Measurements from ENCODE around the gene ERFE.
A peak's percentile ranks its signal among the peaks of the same experiment; 100 is the strongest.

The ERFE gene

DNA sequence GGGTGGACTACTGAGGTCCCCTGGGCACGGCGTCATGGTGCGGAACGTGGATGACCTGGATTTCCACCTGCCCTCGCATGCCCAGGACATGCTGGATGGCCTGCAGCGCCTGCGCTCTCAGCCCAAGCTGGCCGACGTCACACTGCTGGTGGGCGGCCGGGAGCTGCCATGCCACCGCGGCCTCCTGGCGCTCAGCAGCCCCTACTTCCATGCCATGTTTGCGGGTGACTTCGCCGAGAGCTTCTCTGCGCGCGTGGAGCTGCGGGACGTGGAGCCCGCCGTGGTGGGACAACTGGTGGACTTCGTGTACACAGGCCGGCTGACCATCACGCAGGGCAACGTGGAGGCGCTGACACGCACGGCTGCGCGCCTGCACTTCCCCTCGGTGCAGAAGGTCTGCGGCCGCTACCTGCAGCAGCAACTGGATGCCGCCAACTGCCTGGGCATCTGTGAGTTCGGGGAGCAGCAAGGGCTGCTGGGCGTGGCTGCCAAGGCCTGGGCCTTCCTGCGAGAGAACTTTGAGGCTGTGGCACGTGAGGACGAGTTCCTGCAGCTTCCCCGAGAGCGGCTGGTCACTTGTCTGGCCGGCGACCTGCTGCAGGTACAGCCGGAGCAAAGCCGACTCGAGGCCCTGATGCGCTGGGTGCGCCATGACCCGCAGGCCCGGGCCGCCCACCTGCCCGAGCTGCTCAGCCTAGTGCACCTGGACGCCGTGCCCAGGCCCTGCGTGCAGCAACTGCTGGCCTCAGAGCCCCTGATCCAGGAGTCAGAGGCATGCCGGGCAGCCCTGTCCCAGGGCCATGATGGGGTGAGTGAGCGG lies 17.8 kb upstream of the ERFE start:
- in situ Hi-C loops (cut with HindIII; ENCODE audit: low sequenced_read_pairs), result no loop called here
- no peak for DNase-seq (ENCODE audit: low read depth, low spot score)
- no peak overlapping the region for H3K4me3 ChIP-seq (ENCODE audit: low read depth, low read length)
- no peak for TF ChIP-seq CTCF (IDR thresholded peaks at IDR 0.05; ENCODE audit: low read depth, low read length)

DNA sequence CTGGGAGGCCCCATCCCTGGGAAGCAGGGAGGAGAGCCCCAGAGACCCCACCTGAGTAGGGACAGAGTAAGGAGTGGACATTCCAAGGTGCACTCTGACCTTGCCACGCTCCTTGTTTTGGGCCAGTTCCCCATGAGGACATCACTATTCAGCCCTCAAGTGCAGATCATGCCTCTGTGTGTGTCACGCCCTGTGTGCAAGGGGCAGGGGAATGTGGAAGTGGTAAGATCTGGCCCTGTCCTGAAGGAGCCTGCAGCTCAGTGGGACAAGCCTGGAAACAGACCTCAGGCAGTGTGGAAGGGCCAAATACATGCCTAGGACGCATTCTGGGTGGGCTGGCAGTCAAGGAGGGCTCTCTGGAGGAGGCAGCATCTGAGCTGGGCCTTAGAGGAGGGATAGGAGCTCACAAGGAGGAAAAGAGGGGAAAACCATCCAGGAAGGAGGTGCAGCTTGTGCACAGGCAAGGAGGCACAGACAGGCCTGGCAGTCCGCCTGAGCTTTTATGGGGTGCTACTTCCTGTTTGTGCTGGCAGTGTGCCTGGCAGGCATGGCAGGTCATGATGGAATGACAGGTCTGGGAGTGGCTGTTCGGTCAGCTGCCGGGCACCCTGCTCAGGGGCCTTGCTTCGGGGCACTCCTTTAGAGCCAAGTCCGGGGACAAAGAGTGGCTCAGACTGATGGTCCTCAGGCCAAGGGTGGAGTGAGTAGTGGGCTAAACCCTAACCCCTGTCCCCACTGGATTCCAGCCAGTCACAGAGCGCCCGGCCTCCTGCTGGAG lies 17.0 kb upstream of the ERFE start:
- H3K4me3 ChIP-seq (ENCODE audit: low read depth, low read length), result no peak overlapping the region
- in situ Hi-C loops (cut with HindIII; ENCODE audit: low sequenced_read_pairs), result no loop called here
- TF ChIP-seq CTCF (IDR thresholded peaks at IDR 0.05; ENCODE audit: low read depth, low read length), result no peak
- no peak for DNase-seq (ENCODE audit: low read depth, low spot score)

DNA sequence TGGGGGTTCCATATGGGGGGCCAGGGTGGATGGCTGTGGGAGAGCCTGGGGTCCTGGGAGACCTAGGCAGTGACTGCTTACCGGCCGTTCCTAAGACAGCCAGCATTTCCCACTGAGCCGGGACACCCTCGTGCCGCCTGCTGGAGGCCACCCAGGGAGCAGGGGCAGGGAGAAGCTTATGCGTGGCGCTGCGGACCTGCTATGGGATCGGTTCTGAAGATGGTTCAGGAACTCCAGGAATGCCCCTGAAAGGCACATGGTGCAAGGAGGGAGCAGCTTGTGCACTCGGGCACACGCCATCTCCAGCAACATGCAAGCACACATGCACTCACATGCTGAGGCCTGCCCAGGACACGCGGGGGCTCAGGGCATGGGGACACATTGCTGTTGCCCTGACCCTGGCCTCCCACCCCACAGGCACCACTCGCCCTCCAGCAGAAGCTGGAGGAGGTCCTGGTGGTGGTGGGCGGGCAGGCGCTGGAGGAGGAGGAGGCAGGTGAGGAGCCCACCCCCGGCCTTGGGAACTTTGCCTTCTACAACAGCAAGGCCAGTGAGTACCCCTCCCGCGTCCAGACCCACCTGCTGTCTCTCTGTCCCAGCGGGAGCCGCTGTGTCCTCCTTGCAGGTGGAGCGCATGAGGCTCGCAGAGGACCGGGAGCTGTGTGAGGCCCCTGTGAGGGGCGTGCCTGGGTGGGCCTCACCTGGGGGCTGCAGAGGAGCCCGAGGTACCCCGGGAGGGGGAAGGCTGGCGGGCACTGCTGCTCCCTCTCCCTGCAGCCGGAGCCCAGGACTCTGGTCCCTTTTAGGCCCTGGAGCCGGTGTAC lies 16.2 kb upstream of the ERFE start:
- H3K4me3 ChIP-seq (ENCODE audit: low read depth, low read length), result no peak overlapping the region
- no peak for TF ChIP-seq CTCF (IDR thresholded peaks at IDR 0.05; ENCODE audit: low read depth, low read length)
- in situ Hi-C loops (cut with HindIII; ENCODE audit: low sequenced_read_pairs), result no loop called here
- no peak for DNase-seq (ENCODE audit: low read depth, low spot score)

- H3K4me3 ChIP-seq (ENCODE audit: low read depth, low read length), result no peak overlapping the region
- in situ Hi-C loops (cut with HindIII; ENCODE audit: low sequenced_read_pairs), result no loop called here
- peak; percentile 10 for DNase-seq (ENCODE audit: low read depth, low spot score)
- no peak for TF ChIP-seq CTCF (IDR thresholded peaks at IDR 0.05; ENCODE audit: low read depth, low read length)
Measured at GRCh38 chr2:238143239-238143951, 15.4 kb upstream of the ERFE start.

DNA sequence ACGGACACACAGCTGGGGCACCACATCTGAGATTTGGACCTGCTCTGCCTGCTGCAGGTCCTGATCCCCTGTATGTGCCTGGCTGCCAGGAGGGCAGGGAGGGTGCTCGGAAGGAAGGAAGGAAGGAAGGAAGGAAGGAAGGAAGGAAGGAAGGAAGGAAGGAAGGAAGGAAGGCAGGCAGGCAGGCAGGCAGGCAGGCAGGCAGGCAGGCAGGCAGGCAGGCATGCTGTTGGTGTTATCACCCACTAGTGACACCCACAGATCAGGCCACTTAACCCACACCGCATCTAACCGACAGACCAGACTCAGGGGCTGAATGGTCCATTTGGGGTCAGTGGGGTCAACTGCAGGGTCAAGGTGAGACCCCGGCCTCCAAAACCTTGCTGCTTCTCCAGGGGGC lies 14.5 kb upstream of the ERFE start:
- no peak for TF ChIP-seq CTCF (IDR thresholded peaks at IDR 0.05; ENCODE audit: low read depth, low read length)
- DNase-seq (ENCODE audit: low read depth, low spot score), result no peak
- in situ Hi-C loops (cut with HindIII; ENCODE audit: low sequenced_read_pairs), result no loop called here
- no peak overlapping the region for H3K4me3 ChIP-seq (ENCODE audit: low read depth, low read length)

- no peak overlapping the region for H3K4me3 ChIP-seq (ENCODE audit: low read depth, low read length)
- in situ Hi-C loops (cut with HindIII; ENCODE audit: low sequenced_read_pairs), result no loop called here
- TF ChIP-seq CTCF (IDR thresholded peaks at IDR 0.05; ENCODE audit: low read depth, low read length), result no peak
- no peak for DNase-seq (ENCODE audit: low read depth, low spot score)
Measured at GRCh38 chr2:238145046-238145445, 13.7 kb upstream of the ERFE start.

Data from astrocyte of the spinal cord (primary cell).